Erythroblast (primary cell): Measurements from ENCODE around the gene CHST8.

ENCODE experiments used
- DNase-seq, 2 experiments: peaks; one replicate each; lab custom pipeline; 2025; lab: John Stamatoyannopoulos, UW
- GATA1 ChIP-seq: IDR thresholded peaks from 2 replicates; pipeline ENCODE4 v1.6.1; 2011; ENCODE audit warnings: low read depth, mild to moderate bottlenecking, control low read depth, low read length, moderate library complexity
- POLR2A ChIP-seq: IDR thresholded peaks from 2 replicates; pipeline ENCODE4 v1.6.1; 2011; ENCODE audit warnings: mild to moderate bottlenecking, low read length

Gene CHST8

DNA sequence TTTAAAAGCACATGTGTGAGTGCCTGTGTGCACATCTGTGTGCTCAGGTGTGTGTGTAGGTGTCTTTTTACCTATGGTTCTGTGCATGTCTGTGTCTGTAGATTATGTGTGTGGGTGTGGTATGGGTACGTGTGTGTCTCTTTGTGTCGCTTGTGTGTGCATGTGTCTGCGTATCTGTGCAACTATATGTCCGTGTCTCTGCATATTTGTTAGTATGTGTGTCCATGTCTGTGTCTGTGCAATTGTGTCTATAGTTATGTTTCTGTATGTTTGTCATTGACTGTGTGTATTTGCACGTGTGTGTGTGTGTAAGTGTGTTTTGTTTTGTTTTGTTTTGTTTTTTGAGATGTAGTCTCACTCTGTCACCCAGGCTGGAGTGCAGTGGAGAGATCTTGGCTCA lies 167.6 kb downstream of the CHST8 start:
- no peak for DNase-seq
- no peak for TF ChIP-seq POLR2A
- TF ChIP-seq GATA1: no peak

DNA sequence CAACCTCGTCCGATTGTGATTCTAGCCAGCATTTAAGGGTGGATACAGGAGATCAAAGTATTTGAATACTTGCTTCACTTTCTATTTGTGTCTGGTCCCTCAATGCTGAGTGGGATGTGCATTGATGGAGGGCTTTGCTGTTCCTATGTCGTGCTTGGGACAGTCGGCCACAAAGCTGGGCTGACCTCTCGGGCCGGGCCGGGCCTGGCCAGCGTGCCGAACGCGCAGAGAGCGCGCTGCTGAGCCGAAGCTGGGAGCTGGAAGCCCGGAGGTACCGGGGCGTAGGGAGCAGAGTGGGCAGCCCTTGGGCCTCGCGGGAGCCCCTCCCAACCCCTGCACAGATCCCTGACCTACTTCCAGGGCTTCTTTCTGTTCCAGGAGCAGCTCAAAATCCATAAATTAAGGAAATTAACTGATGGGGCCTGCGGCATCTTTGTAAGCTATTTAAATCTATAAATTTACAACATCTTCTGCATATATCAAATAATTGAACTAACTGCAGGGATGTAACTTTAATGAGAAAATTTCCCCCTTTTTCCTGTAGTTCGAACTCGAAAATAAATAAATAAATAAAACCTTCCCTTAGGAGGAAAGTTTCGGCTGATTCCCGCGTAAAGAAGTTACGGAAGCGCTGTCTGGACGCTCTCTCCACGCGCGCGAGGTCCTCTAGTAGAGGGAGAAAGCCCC lies 173.1 kb downstream of the CHST8 start:
- no peak for DNase-seq
- TF ChIP-seq POLR2A (no peak), GATA1 (no peak)

DNA sequence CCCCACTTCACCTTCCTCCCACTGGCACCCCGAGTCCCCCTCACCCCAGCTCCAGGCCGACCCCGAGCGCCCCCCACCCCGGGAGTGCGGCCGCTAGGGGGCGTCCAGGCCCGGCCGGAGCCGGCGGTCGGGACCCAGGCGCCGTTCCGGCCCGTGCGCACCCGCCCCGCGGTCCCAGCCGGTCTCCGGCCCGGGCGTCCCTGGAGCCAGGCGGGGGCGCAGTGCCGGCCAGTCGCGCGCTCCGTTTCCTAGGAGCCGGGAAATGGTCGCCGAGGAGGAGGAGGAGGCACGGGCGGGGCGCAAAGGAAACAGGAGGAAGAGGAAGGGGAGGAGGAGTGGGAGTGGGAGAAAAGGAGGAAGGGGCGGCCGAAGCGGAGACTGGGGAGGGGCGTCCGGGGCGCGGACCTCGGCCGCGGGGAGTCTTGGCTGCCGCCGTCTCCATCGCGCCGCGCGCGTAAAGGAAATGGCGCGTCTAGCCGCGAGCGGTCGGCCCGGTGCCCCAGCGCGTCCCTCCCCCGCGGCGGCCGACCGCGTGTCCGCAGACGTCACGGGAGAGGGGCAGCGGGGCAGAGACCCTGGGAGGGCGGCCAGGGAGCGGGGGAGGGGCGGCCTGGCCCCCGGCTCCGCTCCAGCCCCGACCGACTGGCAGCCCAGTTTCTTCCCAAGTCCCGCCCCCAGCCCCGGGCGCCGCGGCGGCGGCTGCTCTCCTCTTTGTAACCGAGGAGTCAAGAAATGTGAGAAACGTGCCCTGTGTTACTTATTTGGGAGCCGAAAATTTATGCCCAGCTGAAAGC lies 173.8 kb downstream of the CHST8 start:
- TF ChIP-seq POLR2A (no peak), GATA1 (no peak)
- peak; percentile 83 to 90 for DNase-seq

DNA sequence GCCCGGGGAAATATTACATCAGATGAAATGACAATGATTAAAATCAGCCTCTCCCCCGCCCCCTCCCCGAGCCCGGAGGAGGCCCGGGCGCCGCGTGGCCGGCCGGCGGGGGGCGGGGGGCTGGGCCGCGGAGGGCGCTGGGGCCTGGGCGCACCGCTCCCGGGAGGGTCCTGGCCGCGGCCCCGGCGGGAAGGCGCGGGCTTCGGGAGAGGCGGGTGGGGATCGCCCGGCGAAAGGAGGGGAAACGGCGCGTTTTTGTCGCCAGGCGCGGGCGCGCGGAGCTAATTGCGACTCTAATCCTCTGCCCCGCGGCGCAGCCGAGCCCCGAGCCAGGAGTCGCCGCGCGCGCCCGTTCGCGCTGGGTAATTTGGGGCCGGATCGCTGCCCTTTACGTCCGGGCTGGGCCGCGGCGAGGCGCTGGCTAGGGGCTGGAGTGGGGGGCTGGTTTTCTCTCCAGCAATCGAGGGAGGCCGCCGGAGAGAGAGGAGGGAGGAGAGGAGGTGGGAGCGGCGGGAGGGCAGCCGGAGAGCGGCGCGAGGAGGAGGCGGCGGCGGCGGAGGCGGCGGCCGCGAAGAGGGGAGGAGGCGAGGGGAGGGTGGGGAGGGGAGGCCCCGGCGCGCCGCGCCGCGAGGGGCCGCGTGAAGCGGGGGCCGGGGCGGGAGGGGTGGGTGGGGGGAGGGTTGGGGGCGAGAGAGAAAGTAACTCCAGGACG lies 174.6 kb downstream of the CHST8 start, which contains the start of gene KCTD15:
Gene KCTD15 (plus strand): TSS at position 707 of the 712 bp plus-strand sequence. CDS start 3,585 bp downstream, outside the sequence.
- DNase-seq: peak; percentile 72 to 77
- TF ChIP-seq POLR2A (no peak), GATA1 (no peak)

DNA sequence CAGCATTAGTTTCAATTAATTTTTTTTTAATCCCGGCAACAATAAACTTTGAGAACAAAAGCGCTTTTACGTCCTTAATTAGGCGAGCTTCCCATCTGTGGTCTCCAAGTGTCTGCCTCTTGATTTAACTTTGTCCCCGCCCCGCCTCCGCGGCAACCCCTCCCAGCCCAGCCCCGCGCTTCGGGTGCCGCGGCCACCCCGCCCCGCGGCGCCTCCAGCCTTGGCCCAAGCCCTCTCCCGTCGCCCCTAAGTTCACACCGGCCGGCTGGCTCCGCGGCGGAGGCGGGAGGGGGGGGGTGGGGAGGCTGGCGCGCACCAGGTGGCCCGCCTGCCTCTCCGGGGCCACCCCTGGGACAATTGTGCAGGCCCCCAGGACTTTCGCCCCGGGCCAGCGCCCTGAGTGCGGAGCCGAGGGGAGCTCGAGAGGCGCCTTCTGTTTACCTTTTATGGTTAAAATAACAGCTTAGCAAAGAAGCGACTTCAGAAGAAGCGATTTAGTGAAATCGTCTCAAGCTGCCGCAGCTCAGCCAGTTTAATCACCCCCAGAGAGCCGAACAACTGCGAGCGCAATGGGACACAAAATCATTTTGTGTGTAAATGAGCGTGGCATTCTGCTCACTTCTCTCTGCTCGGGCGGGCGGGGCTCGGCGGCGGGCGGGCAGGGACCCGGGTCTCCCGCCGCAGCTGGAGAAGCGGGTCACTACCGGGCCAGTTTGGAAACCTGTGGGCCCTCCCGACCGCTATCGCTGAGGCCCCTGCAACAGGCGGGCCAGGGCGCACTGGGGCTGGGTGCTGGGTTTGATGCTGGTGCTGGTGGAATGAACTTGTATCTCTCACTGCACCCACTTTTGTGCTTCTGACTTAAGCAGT lies 176.3 kb downstream of the CHST8 start:
- DNase-seq: peak; percentile 76 to 83
- TF ChIP-seq POLR2A (no peak), GATA1 (no peak)

DNA sequence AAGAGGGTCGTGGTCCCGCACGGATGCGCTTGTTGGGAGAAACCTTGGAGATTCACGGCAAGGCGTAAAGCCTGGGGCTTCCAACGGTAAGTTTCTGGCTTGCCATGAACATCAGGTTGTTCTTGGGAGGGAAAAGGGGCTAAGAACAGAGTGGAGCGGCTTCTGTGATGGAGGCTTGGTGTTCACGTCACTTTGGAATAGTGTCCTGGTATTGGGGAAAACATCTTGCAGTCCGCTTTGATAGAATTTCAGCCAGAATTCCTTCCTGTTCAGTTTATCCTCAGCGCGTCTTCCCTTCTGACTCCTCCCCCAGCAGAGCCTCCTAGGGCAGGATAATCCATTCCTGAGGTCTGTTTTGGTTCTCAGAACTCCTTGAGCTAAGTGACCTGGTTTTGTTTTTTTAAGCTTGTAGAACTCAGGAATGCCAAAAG lies 176.9 kb downstream of the CHST8 start:
- no peak for DNase-seq
- TF ChIP-seq GATA1 (no peak), POLR2A (no peak)

DNA sequence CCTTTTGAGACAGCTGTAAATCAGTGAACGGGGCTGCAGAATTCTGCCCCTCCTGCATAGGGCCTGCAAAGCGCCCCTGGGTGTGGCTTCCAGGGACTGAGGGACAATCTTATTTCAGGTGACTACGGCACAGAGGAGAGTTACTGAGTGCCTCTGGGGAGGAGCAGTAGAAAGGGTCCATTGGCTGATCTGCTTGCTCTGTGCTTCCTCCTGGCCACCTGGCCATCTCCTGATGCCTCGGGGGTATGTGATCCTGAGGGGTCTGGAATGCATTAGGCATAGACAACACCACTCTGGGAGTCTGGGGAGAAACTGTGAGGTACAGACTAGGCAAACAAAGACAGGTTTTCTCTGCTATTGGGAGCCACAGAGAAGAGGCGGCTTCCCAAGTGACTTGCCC lies 177.7 kb downstream of the CHST8 start:
- TF ChIP-seq POLR2A (no peak), GATA1 (no peak)
- DNase-seq: no peak

DNA sequence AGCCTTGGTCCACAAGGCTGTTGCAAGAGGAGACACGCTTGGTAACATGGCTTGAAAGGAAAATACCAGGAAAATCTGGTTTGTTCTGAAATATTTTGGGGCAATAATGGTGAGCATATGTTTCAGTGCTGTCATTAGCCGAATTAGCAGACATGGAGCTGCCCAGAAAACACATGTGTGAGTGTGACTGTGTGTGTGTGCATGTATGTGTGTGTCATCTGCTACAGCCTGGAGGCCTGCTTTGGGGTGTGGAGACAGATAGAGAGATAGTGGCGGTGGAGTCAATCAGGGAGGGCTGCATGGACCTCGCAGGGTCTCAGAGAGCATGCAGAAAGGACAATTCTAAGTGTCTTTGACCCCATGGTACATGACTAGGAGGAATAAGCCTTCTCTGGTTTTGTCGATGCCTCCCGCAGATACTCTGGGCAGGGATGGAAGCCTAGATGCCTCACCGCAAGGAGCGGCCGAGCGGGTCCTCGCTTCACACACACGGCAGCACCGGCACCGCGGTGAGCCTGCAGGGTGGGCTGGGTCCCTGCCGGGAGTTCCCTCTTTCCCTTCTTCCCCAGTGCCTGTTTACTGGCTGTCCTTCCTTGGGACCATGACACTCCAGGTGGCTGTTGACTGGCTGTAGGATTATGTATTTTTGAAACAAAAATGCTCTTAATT lies 178.4 kb downstream of the CHST8 start:
- DNase-seq: peak in 1 of 2 experiments; percentile 32

DNA sequence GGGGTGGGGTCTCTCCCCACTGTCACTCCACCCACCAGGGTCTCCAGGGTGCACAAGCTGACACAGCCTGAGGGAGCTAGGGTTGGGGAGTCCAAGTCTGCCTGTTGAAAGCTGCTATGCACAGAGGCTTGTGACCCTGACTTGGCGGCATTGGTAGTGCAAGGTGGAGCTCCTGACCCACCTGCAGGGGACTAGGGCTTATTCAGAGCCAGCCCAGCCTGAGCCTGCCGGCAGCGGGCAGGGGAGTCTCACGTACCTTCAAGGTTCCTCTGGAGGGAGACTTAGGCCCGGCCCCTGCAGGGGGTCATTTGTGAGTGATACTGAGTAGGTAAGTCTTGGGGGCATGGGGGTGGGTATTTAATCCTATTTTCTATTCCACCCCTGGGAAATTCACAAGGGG lies 179.7 kb downstream of the CHST8 start:
- DNase-seq: no peak
- no peak for TF ChIP-seq GATA1
- no peak for TF ChIP-seq POLR2A

More for the DNA sequence above, 178.4 kb downstream of the CHST8 start:
- TF ChIP-seq GATA1: no peak
- no peak for TF ChIP-seq POLR2A

DNA sequence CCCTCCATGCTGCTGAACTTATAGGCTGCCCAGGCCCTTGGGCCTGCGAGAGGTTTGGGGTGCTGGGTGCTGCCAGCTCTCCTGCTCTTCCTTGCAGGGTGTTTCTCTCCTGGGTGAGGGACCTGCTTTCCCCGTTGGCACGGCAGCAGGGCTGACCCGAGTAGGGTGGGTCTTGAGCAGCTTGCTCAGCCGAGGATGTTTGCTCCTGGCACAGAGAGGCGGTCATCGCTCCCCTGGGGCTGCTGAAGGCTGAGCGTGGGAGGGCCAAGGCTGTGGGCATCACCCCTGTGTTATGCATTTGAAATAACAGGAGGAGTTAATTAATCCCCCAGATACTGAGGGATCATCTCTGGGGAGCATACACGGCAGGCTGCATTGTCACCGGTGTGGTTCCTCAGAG lies 180.2 kb downstream of the CHST8 start:
- TF ChIP-seq GATA1 (no peak), POLR2A (no peak)
- no peak for DNase-seq

DNA sequence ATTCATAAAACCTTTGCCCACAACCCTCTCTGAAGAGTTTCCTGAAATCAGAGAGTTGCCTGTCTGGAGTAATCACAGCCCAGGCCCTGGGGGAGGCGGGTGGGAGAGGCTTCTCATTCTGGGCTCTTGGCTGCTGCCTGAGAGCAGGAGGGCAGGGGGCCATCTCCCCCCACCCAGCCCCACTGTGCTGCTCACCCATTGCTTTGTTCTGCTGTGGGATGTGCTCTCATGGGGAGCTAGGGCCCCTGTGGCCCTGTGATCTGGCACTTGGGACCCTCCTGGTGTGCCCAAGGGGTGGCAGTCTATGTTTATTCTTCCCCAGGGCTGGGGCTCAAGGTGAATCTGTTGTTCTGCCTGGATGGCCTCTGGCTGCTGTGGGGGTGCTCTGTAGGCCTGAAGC lies 181.0 kb downstream of the CHST8 start:
- DNase-seq: no peak
- no peak for TF ChIP-seq GATA1
- TF ChIP-seq POLR2A: no peak

DNA sequence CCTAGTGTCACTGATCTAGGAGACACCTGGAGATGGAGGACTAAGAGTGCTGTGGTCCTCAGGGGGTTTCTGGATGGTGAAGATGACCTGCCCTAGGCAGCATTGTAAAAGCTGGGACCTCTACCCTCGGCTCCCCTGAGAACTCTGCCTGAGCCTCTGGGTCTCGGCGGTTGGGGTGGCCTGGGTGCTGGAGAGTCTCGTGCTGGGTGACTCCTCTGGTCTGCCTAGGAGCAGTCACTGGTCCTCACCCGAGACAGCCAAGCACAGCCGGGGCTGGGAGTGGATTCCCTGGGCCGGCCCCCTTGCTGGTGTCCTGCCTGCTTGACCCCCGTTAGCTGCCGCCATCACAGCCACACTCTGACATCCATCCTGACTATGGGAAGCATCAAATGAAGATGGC lies 181.6 kb downstream of the CHST8 start:
- no peak for DNase-seq
- TF ChIP-seq GATA1 (no peak), POLR2A (no peak)
